Measurements from ENCODE around the gene CWF19L2.
"Not testable (repeated sequence)": the region's sequence is repeated elsewhere in the genome, so short reads cannot be mapped to it uniquely, and the experiment has no call there.

The CWF19L2 gene

DNA sequence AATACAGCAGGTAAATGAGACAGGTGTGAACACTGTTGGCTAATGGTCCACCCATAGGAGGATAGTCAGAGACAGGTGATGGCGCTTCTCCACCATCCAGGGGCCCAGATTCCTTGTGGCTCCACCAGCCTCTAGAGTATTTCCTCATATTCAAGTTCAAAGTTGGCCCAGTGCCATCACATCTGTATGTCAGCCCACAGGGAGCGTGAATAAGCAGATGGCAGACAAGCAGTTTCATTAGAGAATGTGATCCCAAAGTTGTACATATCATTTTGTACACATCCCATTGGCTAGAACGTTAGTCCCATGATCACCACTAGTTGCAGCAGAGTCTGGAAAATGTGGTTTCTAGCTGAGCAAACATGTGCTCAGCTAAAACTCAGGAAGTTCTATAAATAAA lies 11.0 kb upstream of the CWF19L2 start:
- Histone ChIP-seq H3K27ac (ENCODE audit: low read length) (no peak overlapping the region), H3K9me3 (ENCODE audit: insufficient read depth, low read length, severe bottlenecking) (no peaks in the 10 kb centered on the region), H3K79me2 (ENCODE audit: insufficient read depth, low read length) (no peaks in the 10 kb centered on the region), H3K9ac (ENCODE audit: low read depth, low read length) (no peak overlapping the region), H3K4me2 (ENCODE audit: insufficient read depth, low read length) (no peak overlapping the region), H3K4me3 (ENCODE audit: low read depth in 1 of 2, low read length in 2 of 2) (no peak overlapping the region), H2AFZ (ENCODE audit: low read depth, low read length) (no peak overlapping the region), H3K36me3 (ENCODE audit: insufficient read depth, low read length) (no peaks in the 10 kb centered on the region), H3K27me3 (ENCODE audit: insufficient read depth, low read length, poor library complexity) (no peaks in the 10 kb centered on the region), H3K4me1 (ENCODE audit: insufficient read depth, low read length) (no peaks in the 10 kb centered on the region), H4K20me1 (ENCODE audit: insufficient read depth, low read length) (no peaks in the 10 kb centered on the region)
- DNase-seq (no peak), ATAC-seq (ENCODE audit: insufficient read depth, low read depth) (0 out of 3 replicates have a peak, but pooled peaks have one; percentile 19)
- TF ChIP-seq EZH2 (IDR thresholded peaks at IDR 0.05; ENCODE audit: borderline replicate concordance, low read depth, low read length, severe bottlenecking) (no peak), CTCF (IDR thresholded peaks at IDR 0.05; ENCODE audit: borderline replicate concordance, extremely low read depth, low read length, poor library complexity, severe bottlenecking) (no peak)

- H3K79me2 ChIP-seq (ENCODE audit: insufficient read depth, low read length) = no peaks in the 10 kb centered on the region
- H3K9ac ChIP-seq (ENCODE audit: low read depth, low read length) = no peak overlapping the region
- no peaks in the 10 kb centered on the region for H4K20me1 ChIP-seq (ENCODE audit: insufficient read depth, low read length)
- DNase-seq (no peak), ATAC-seq (ENCODE audit: insufficient read depth, low read depth) (no peak)
- no peak overlapping the region for H3K4me3 ChIP-seq (ENCODE audit: low read depth in 1 of 2, low read length in 2 of 2)
- H3K4me1 ChIP-seq (ENCODE audit: insufficient read depth, low read length) = no peaks in the 10 kb centered on the region
- no peak overlapping the region for H2AFZ ChIP-seq (ENCODE audit: low read depth, low read length)
- TF ChIP-seq CTCF (IDR thresholded peaks at IDR 0.05; ENCODE audit: borderline replicate concordance, extremely low read depth, low read length, poor library complexity, severe bottlenecking) (no peak), EZH2 (IDR thresholded peaks at IDR 0.05; ENCODE audit: borderline replicate concordance, low read depth, low read length, severe bottlenecking) (no peak)
- no peaks in the 10 kb centered on the region for H3K27me3 ChIP-seq (ENCODE audit: insufficient read depth, low read length, poor library complexity)
- no peaks in the 10 kb centered on the region for H3K36me3 ChIP-seq (ENCODE audit: insufficient read depth, low read length)
- no peak overlapping the region for H3K4me2 ChIP-seq (ENCODE audit: insufficient read depth, low read length)
- H3K27ac ChIP-seq (ENCODE audit: low read length) = no peak overlapping the region
- H3K9me3 ChIP-seq (ENCODE audit: insufficient read depth, low read length, severe bottlenecking) = no peaks in the 10 kb centered on the region
These were observed 10.1 kb upstream of the CWF19L2 start for GRCh38 chr11:107467696-107468095.

GRCh38 chr11:107466275-107466866 lies 8.7 kb upstream of the CWF19L2 start:
- not testable (repeated sequence) for H2AFZ ChIP-seq (ENCODE audit: low read depth, low read length); H3K4me3 ChIP-seq (ENCODE audit: low read depth in 1 of 2, low read length in 2 of 2); H3K79me2 ChIP-seq (ENCODE audit: insufficient read depth, low read length); ATAC-seq (ENCODE audit: insufficient read depth, low read depth); H3K36me3 ChIP-seq (ENCODE audit: insufficient read depth, low read length); H3K9me3 ChIP-seq (ENCODE audit: insufficient read depth, low read length, severe bottlenecking); H3K4me1 ChIP-seq (ENCODE audit: insufficient read depth, low read length); H3K9ac ChIP-seq (ENCODE audit: low read depth, low read length); H3K4me2 ChIP-seq (ENCODE audit: insufficient read depth, low read length); H4K20me1 ChIP-seq (ENCODE audit: insufficient read depth, low read length); DNase-seq; H3K27ac ChIP-seq (ENCODE audit: low read length); H3K27me3 ChIP-seq (ENCODE audit: insufficient read depth, low read length, poor library complexity)

DNA sequence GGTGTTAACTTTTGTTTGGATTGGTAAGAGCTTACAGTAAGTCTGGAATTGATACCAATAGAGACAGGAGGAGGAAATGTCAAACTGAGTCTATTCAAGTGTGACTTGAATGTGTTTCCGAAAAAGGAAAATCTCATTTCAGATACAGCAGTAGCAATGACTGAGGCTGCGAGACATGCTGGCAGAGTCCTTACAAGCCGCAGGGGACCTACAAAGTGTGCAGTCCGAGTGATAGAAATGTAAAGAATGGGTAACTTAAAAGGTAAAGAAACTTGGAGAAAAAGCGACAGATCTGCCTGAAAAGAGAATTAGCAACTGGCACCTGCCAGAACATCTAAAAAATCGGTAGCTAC lies 444 bp downstream of the CWF19L2 start:
- peak; percentile 52 for ATAC-seq (ENCODE audit: insufficient read depth, low read depth)
- peak overlapping the region; percentile 76 to 88 for H3K4me3 ChIP-seq (ENCODE audit: low read depth in 1 of 2, low read length in 2 of 2)
- H3K4me1 ChIP-seq (ENCODE audit: insufficient read depth, low read length) = peaks cover 25% of the 10 kb centered on the region
- no peak for DNase-seq
- H3K36me3 ChIP-seq (ENCODE audit: insufficient read depth, low read length) = peaks cover 25% of the 10 kb centered on the region
- peak overlapping the region; percentile 69 for H3K9ac ChIP-seq (ENCODE audit: low read depth, low read length)
- H4K20me1 ChIP-seq (ENCODE audit: insufficient read depth, low read length) = no peaks in the 10 kb centered on the region
- H3K27me3 ChIP-seq (ENCODE audit: insufficient read depth, low read length, poor library complexity) = no peaks in the 10 kb centered on the region
- peaks cover 32% of the 10 kb centered on the region for H3K79me2 ChIP-seq (ENCODE audit: insufficient read depth, low read length)
- peak overlapping the region; percentile 84 for H3K27ac ChIP-seq (ENCODE audit: low read length)
- no peak for TF ChIP-seq EZH2 (IDR thresholded peaks at IDR 0.05; ENCODE audit: borderline replicate concordance, low read depth, low read length, severe bottlenecking)
- TF ChIP-seq CTCF (IDR thresholded peaks at IDR 0.05; ENCODE audit: borderline replicate concordance, extremely low read depth, low read length, poor library complexity, severe bottlenecking) = no peak
- H2AFZ ChIP-seq (ENCODE audit: low read depth, low read length) = peak overlapping the region; percentile 83
- peak overlapping the region; percentile 81 for H3K4me2 ChIP-seq (ENCODE audit: insufficient read depth, low read length)
- H3K9me3 ChIP-seq (ENCODE audit: insufficient read depth, low read length, severe bottlenecking) = no peaks in the 10 kb centered on the region

All from DND-41 (cell line).